ENCODE results near the gene ZNF319. TPM values are rescaled to one million over a fixed set of nuclear protein-coding genes. Genes with fewer than 3 reads are reported as not detected.
A peak's percentile ranks its signal among the peaks of the same experiment; 100 is the strongest.

ZNF319 gene
- total and polyA plus RNA-seq, 2 of the 8 experiments (the other 6 are each of a cell fraction or from before 2014, with no cell fraction given) = 3.3 to 5.5 TPM

GRCh38 chr16:58022601-58023371, 22.3 kb upstream of the ZNF319 start:
- WGBS, 2 experiments (ENCODE audit: extremely low coverage in 1 of 2, insufficient coverage in 1 of 2, insufficient read length in 1 of 2, insufficient replicate concordance in 2 of 2, low coverage in 1 of 2, low lambda C conversion rate in 2 of 2, missing lambda C conversion rate in 1 of 2) = 77% methylated on average over 13 of the region's 18 CpGs; no CpG with 5 or more reads in 1 of the 2 experiments

More at GRCh38 chr16:58022601-58023371, 22.3 kb upstream of the ZNF319 start:
- H3K4me3 ChIP-seq (ENCODE audit: extremely low read depth in 1 of 4, insufficient read depth in 2 of 4, low read depth in 3 of 4, low read length in 4 of 4) = no peak overlapping the region
- H3K9me3 ChIP-seq (ENCODE audit: insufficient read depth in 2 of 2, low read depth in 1 of 2, low read length in 1 of 2) = no peaks in the 10 kb centered on the region
- H3K23ac ChIP-seq (ENCODE audit: insufficient read length) = no peak overlapping the region
- CTCF ChIA-PET (ENCODE audit: partially characterized antibody) = interaction anchor here (0.6 to 19.9 kb wide), 15 partner anchors 9 to 288 kb away, joined by 3 to 362 read pairs (median 4); partner anchors contain the start of gene CFAP20
- no peak overlapping the region for H2BK20ac ChIP-seq (ENCODE audit: low read length)
- H3K36me3 ChIP-seq (ENCODE audit: control insufficient read depth in 2 of 4, insufficient read depth in 4 of 4, low read length in 3 of 4) = no peaks in the 10 kb centered on the region
- H3K4me1 ChIP-seq (replicated peaks in 1 of 4; ENCODE audit: control insufficient read depth in 3 of 4, insufficient read depth in 4 of 4, low read length in 3 of 4) = peaks cover 0 to 13% (median 10%) of the 10 kb centered on the region in 4 experiments; a peak in 6 of 7 replicates
- no peak overlapping the region for H3K14ac ChIP-seq (ENCODE audit: insufficient read length)
- H3K79me1 ChIP-seq (ENCODE audit: low read depth, low read length) = 0 out of 2 replicates have a peak, but pooled peaks cover 2% of the 10 kb centered on the region
- H3K23me2 ChIP-seq (ENCODE audit: low read depth, low read length) = peaks cover 19% of the 10 kb centered on the region; the same call in 1 of the 2 replicates
- H4K20me1 ChIP-seq (replicated peaks in 1 of 2; ENCODE audit: control insufficient read depth in 1 of 2, insufficient read depth in 2 of 2, low read length in 2 of 2) = no peaks in the 10 kb centered on the region
- no peak overlapping the region for H3K56ac ChIP-seq (replicated peaks; ENCODE audit: insufficient read length, low read depth, low read length)
- H3K79me2 ChIP-seq (ENCODE audit: control insufficient read depth in 1 of 2, insufficient read depth in 2 of 2, low read length in 2 of 2) = peaks cover 0 to 6% of the 10 kb centered on the region in 2 experiments; a peak in 1 of 4 replicates
- H2BK5ac ChIP-seq (ENCODE audit: low read depth, low read length) = peak overlapping the region; percentile 15; the same call in 1 of the 2 replicates
- H3K27ac ChIP-seq (ENCODE audit: low read depth, low read length) = no peak overlapping the region
- H2AK5ac ChIP-seq (ENCODE audit: low read depth, low read length) = peak overlapping the region; percentile 28; the same call in 1 of the 2 replicates
- H2AFZ ChIP-seq (ENCODE audit: low read length) = no peak overlapping the region
- H4K5ac ChIP-seq (ENCODE audit: insufficient read length, low read depth, low read length) = no peak overlapping the region
- TF ChIP-seq BACH1 (IDR thresholded peaks at IDR 0.05; ENCODE audit: low read length) = no peak
- no peak for TF ChIP-seq GTF2F1 (IDR thresholded peaks at IDR 0.05; ENCODE audit: borderline replicate concordance, low read depth, low read length)
- TF ChIP-seq CEBPB (IDR thresholded peaks at IDR 0.05; ENCODE audit: low read depth, low read length) = no peak
- no peak for TF ChIP-seq POLR2A (IDR thresholded peaks at IDR 0.05; ENCODE audit: control extremely low read depth in 1 of 2, low read depth in 2 of 2, low read length in 2 of 2)
- no peak for TF ChIP-seq KDM1A (IDR thresholded peaks at IDR 0.05; ENCODE audit: borderline replicate concordance, low read length)
- no peak for TF ChIP-seq SAP30 (IDR thresholded peaks at IDR 0.05; ENCODE audit: insufficient read depth, insufficient replicate concordance, low read length)
- no peak for TF ChIP-seq SP2 (IDR thresholded peaks at IDR 0.05; ENCODE audit: low read length)
- H2BK120ac ChIP-seq (replicated peaks; ENCODE audit: low read depth, low read length) = no peak overlapping the region
- peak overlapping the region in 1 of 2 experiments; percentile 12; a peak in 1 of 4 replicates for H3K4me2 ChIP-seq (ENCODE audit: insufficient read depth in 1 of 2, low read depth in 2 of 2, low read length in 2 of 2)
- H3K4ac ChIP-seq (replicated peaks; ENCODE audit: insufficient read length, low read depth, low read length) = no peak overlapping the region
- H4K8ac ChIP-seq (ENCODE audit: extremely low read depth, insufficient read depth, low read length) = 0 out of 2 replicates have a peak overlapping the region, but pooled peaks have one; percentile 53
- H2BK15ac ChIP-seq (ENCODE audit: low read length) = no peak overlapping the region
- no peaks in the 10 kb centered on the region; a peak in 3 of 7 replicates for H3K27me3 ChIP-seq (replicated peaks in 1 of 4; ENCODE audit: control insufficient read depth in 3 of 4, extremely low read depth in 1 of 4, insufficient read depth in 3 of 4, low read length in 3 of 4)
- no peak overlapping the region for H3K9ac ChIP-seq (replicated peaks in 1 of 4; ENCODE audit: extremely low read depth in 1 of 4, low read depth in 3 of 4, low read length in 3 of 4)
- peak overlapping the region; percentile 27; the same call in 1 of the 2 replicates for H3K18ac ChIP-seq (ENCODE audit: extremely low read depth, low read length)
- no peak overlapping the region for H4K91ac ChIP-seq (replicated peaks; ENCODE audit: insufficient read length, low read length)
- DNase-seq (ENCODE audit: low read depth in 1 of 2, low spot score in 2 of 2) (no peak), FAIRE-seq (no peak)
- H2BK12ac ChIP-seq (ENCODE audit: low read depth, low read length) = 0 out of 2 replicates have a peak overlapping the region, but pooled peaks have one; percentile 55
- POLR2A ChIA-PET (ENCODE audit: partially characterized antibody) = interaction anchor here (0.8 to 4.2 kb wide), 6 partner anchors 9 to 107 kb away, joined by 3 to 20 read pairs (median 3); partner anchors contain the start of gene CFAP20
